GM19099 (cell line): Measurements from ENCODE around the gene CRYBA1.

Experiments used
- POLR2A ChIP-seq: IDR thresholded peaks from 3 replicates; pipeline ENCODE4 v1.6.1; 2011; ENCODE audit warnings: low read depth; ENCODE audit not compliant: insufficient read length; ENCODE audit errors: extremely low read depth

The CRYBA1 gene

DNA sequence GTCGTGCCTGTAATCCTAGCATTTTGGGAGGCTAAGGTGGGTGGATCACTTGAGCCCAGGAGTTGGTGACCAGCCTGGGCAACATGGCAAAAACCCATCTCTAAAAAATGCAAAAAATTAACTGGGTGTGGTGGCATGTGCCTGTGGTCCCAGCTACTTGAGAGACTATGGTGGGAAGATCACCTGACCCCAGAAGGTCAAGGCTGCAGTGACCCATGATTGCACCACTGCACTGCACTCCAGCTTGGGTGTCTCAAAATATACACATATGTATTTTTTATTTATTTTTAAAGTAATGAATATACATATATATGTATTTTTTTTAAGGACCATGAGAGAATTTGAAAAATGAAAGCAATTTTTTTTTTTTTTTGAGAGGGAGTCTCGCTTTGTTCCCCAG lies 52.4 kb downstream of the CRYBA1 start:
- TF ChIP-seq POLR2A = no peak

DNA sequence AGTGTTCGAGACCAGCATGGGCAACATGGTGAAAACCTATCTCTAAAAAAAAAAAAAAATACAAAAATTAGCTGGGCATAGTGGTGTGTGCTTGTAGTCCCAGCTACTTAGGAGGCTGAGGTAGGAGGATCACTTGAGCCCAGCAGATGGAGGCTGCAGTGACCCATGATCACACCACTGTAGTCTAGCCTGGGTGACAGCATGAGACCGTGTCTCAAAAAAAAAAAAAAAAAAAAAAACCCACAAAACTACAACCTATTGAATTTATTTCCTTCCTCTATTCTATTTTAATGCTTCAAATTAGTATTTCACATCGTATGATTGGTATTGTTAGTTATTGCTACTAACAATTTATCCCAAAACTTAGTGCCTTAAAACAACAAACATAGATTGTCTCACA lies 56.7 kb downstream of the CRYBA1 start:
- TF ChIP-seq POLR2A = no peak
